Astrocyte (in vitro differentiated cells and primary cell): ENCODE results near the gene UBE2F.

Experiments
- EZH2 ChIP-seq: IDR thresholded peaks from 2 replicates; pipeline ENCODE4 v1.6.1; 2012; ENCODE audit warnings: mild to moderate bottlenecking, low read length, inconsistent platforms; ENCODE audit not compliant: insufficient read depth
- TF ChIP-seq, protein P1 (sequence below): IDR thresholded peaks from 2 replicates; pipeline ENCODE4 v1.5.1; 2011; ENCODE audit warnings: low read depth, mild to moderate bottlenecking, inconsistent platforms, low read length, moderate library complexity; ENCODE audit not compliant: insufficient read depth

DNA sequence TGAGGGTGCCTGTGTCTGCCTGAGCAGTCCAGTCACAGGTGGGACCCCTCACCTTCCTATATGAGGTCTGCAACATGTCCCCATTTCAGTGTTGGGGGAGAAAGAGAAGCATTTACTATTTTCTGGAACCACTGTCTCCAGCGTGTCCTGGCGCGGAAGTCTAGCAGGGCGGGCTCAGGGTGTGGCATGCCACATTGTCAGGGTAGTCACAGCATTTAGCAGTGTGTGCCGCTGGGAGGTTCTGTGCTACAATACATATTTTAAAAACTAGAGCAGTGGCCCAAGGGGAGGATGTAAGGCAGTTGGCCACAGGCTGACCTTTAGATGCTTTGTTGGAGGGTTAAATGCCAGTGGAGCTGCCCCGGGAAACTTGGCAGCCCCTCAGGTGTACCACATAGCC, 12.5 kb downstream of the UBE2F start:
- TF ChIP-seq, protein P1, sequence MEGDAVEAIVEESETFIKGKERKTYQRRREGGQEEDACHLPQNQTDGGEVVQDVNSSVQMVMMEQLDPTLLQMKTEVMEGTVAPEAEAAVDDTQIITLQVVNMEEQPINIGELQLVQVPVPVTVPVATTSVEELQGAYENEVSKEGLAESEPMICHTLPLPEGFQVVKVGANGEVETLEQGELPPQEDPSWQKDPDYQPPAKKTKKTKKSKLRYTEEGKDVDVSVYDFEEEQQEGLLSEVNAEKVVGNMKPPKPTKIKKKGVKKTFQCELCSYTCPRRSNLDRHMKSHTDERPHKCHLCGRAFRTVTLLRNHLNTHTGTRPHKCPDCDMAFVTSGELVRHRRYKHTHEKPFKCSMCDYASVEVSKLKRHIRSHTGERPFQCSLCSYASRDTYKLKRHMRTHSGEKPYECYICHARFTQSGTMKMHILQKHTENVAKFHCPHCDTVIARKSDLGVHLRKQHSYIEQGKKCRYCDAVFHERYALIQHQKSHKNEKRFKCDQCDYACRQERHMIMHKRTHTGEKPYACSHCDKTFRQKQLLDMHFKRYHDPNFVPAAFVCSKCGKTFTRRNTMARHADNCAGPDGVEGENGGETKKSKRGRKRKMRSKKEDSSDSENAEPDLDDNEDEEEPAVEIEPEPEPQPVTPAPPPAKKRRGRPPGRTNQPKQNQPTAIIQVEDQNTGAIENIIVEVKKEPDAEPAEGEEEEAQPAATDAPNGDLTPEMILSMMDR, result no peak
- no peak for TF ChIP-seq EZH2
